ENCODE results near the gene NBAS.
"Not testable (repeated sequence)": the region's sequence is repeated elsewhere in the genome, so short reads cannot be mapped to it uniquely, and the experiment has no call there.

Gene NBAS

GRCh38 chr2:15520346-15520745 is 40.8 kb downstream of the NBAS start:
- no peak for DNase-seq

GRCh38 chr2:15518759-15519158 is 42.4 kb downstream of the NBAS start:
- not testable (repeated sequence) for DNase-seq

DNA sequence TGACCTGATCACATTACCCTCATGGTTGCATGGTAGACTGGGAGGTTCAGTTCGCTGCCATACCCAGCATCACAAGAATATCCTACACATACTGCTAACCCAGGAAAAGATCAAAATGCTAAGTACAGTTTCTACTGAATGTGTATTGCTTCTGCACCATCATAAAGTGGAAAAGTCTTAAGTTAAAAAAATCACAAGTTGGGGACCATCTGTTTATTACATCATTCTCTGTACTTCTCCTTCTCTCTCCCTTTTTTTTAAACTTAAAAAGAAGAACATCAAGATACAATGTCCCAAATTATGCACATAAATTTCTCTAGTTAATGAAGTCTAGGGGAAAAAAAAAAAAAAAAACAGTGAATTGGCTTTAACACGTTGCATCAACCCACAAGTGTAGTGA is 43.3 kb downstream of the NBAS start:
- DNase-seq = no peak

GRCh38 chr2:15511686-15512085 is 49.4 kb downstream of the NBAS start:
- DNase-seq = no peak

DNA sequence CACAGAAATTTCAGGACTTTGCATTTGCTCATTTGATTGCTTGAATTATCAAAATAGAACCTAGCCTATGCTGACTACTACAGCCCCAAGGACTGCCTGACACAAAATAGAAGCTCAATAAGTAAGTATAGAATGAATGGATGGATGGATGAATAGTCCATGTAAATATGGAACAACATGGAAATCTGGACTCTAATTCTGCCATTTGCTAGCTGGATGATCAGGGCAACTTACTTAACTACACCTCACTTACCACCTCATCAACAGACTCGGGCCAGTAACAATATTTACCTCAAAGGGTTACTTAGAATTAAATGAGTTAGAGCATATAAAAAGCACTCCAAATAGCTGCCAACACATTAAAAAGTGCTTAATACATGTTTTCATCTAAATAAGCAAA is 50.6 kb downstream of the NBAS start:
- DNase-seq = no peak

GRCh38 chr2:15510131-15510530 is 51.0 kb downstream of the NBAS start:
- no peak for DNase-seq

- DNase-seq = no peak
These were observed 53.4 kb downstream of the NBAS start for GRCh38 chr2:15507697-15508096.

- no peak for DNase-seq
These were observed 54.1 kb downstream of the NBAS start for GRCh38 chr2:15507061-15507460.

DNA sequence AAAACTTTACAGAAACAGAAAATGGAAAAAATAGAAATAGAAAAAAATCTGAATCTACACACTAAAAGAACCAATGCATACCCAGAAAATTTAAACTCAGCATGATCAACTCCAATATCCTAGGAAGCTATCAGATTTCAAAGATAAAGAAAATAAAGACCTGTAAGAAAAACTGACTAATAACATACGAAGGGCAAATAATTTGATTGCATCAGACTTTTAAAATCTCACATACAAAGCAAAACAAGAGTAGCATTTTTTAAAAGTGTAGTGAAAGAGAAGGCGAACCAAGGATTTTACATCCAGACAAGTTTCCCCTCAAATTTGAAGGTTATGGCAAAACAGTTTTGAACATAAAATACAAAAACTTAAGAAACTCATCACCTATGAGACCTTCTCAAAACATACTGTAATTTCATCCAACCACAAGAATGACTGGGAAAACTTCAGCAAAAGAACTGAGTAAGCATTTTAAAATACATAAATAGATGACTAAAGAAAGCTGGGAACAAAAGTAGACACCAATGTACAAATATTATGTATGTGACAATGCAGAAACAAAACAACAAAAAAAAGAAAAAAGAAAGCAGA is 54.8 kb downstream of the NBAS start:
- DNase-seq = no peak

DNA sequence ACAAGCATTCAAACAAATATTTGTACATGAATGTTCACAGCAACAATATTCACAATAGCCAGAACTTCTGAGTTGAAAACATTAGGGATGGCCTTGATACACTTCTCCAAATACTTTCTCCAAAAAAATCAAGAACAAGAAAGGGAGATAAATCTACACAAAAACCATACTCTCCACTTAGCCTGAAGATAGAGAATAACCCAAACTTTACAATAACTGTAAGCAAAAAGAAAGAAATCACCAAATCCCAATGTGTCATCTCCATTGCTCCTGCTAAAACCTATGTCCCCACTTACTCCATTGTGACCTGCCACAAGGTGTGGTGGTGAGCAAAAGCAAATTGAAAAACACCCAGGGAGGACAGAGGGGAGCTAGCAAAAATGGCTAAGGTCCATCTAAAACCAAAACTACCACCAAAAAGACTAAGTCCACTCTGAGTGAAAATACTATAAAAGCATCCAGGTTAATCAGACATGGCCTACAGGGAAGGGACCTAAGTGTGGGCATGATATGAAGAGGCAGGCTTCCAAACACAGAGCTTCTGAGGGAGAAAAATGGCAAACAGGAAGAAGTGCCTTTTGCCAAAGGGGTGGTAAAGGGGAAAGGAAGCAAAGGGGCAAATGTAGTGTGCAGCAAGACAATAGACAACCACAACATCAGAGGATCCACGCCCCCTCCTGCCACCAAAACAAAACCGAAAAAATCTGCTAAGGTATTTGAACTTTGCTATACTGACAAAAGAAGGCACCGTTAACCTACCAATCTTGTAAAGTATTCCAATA is 56.1 kb downstream of the NBAS start:
- DNase-seq = no peak

DNA sequence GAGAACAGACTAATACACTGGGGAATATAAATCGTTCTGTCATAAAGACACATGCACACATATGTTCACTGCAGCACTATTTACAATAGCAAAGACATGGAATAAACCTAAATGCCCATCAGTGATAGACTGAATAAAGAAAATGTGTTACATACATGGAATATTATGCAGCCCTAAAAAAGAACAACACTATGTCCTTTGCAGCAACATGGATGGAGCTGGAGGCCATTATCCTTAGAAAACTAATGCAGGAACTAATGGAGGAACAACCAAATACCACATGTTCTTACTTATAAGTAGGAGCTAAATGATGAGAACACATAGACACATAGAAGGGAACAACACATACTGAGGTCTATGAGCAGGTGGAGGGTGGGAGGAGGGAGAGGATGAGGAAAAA is 61.9 kb downstream of the NBAS start:
- DNase-seq = not testable (repeated sequence)

DNA sequence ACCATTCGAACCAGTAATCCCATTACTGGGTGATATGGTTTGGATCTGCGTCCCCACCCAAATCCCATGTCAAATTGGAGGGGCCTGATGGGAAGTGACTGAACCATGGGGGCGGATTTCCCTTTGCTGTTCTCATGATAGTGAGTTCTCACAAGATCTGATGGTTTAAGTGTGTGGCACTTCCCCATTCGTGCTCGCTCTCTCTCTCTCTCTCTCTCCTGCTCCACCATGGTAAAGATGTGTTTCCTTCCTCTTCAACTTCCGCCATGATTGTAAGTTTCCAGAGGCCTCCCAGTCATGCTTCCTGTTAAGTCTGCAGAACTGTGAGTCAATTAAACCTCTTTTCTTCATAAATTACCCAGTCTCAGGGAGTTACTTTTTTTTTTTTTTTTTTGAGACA is 62.6 kb downstream of the NBAS start:
- no peak for DNase-seq

- DNase-seq = no peak
These were observed 66.3 kb downstream of the NBAS start for GRCh38 chr2:15494877-15495276.

DNA sequence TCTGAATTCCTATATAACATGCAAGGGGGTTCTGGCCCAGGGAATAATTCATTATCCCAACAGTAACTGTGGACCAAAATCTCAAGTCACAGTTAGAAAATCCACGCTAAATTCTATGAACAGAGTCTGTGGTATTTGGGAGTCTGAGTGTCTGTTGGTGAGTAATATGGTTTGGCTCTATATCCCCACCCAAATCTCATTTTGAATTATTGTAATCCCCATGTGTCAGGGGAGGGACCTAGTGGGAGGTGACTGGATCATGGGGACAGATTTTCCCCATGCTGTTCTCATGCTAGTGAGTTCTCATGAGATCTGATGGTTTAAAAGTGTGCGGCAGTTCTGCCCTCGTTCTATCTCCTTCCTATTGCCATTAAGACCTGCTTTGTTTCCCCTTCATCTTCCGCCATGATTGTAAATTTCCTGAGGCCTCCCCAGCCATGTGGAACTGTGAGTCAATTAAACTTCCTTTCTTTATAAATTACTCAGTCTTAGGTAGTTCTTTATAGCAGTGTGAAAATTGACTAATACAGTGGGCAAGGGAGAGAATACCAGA is 68.3 kb downstream of the NBAS start:
- DNase-seq = no peak

DNA sequence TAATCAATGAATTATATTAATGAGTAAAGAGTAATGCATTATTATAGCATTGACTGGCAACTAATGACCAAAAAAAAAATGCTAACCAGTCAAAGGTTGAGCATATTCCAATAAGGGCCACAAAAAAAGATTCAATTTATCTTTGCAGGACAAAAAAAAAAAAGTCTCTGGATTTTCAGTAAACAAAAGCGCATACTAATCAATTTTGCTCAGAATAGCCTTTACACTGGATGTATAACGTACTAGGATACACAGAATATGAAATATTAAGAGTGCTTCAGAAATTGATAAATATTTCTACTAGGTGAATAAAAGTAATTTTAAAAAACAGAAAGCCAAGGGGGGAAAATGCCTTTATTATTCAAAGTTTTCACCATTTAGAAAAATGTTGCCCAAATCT is 74.4 kb downstream of the NBAS start:
- DNase-seq = no peak

- DNase-seq = no peak
These were observed 75.2 kb downstream of the NBAS start for GRCh38 chr2:15485949-15486348.

- DNase-seq = no peak
These were observed 80.1 kb downstream of the NBAS start for GRCh38 chr2:15481000-15481399.

- no peak for DNase-seq
These were observed 80.6 kb downstream of the NBAS start for GRCh38 chr2:15480552-15480951.

- no peak for DNase-seq
These were observed 88.3 kb downstream of the NBAS start for GRCh38 chr2:15472876-15473275.

- no peak for DNase-seq
These were observed 89.0 kb downstream of the NBAS start for GRCh38 chr2:15472133-15472532.

GRCh38 chr2:15471606-15472005 is 89.5 kb downstream of the NBAS start:
- DNase-seq = no peak

- no peak for DNase-seq
These were observed 101.0 kb downstream of the NBAS start for GRCh38 chr2:15460112-15460620.

DNA sequence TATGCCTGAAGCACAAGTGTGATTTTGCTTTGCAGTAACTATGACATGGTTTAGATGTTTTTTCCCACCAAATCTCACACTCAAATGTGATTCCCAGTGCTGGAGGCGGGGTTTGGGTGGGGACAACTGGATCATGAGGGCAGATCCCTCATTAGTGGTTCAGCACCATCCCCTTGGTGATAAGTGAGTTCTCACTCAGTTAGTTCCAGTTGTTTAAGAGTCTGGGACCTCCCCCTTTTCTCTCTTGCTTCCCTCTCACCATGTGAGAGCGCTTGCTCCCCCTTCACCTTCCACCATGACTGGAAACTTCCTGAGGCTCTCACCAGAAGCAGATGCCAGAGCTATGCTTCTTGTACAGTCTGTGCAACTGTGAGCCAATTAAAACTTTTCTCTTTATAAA is 102.9 kb downstream of the NBAS start:
- no peak for DNase-seq

GRCh38 chr2:15457868-15458267 is 103.3 kb downstream of the NBAS start:
- no peak for DNase-seq
